Activated T-helper 1 cell treated with Interleukin-2 at 50 U/mL for 16 hours (primary cell): Measurements from ENCODE around the gene C12orf54.
"Not testable (repeated sequence)": the region's sequence is repeated elsewhere in the genome, so short reads cannot be mapped to it uniquely, and the experiment has no call there.

Experiments
- DNase-seq: peaks from one replicate; pipeline ENCODE4 v3.0.0-alpha.2; 2020; ENCODE audit warnings: low read depth

The C12orf54 gene

GRCh38 chr12:48482198-48482597 lies at the start of gene C12orf54:
TSS of gene C12orf54 (plus strand) at chr12:48482498. CDS start at chr12:48483297, 799 bp downstream.
- DNase-seq = no peak

- DNase-seq = not testable (repeated sequence)
These were observed 48.3 kb upstream of the C12orf54 start for GRCh38 chr12:48434016-48434415.

- DNase-seq = no peak
These were observed 41.2 kb upstream of the C12orf54 start for GRCh38 chr12:48441069-48441468.

- DNase-seq = no peak
These were observed 40.0 kb upstream of the C12orf54 start for GRCh38 chr12:48442179-48442847.

- DNase-seq = no peak
These were observed 36.8 kb upstream of the C12orf54 start for GRCh38 chr12:48445538-48445937.

GRCh38 chr12:48446161-48446776 lies 36.0 kb upstream of the C12orf54 start:
- no peak for DNase-seq

GRCh38 chr12:48447755-48448154 lies 34.5 kb upstream of the C12orf54 start:
- no peak for DNase-seq

GRCh38 chr12:48451372-48451771 lies 30.9 kb upstream of the C12orf54 start:
- DNase-seq = no peak

- DNase-seq = not testable (repeated sequence)
These were observed 29.3 kb upstream of the C12orf54 start for GRCh38 chr12:48452961-48453360.

GRCh38 chr12:48454667-48455066 lies 27.6 kb upstream of the C12orf54 start:
- DNase-seq = no peak

GRCh38 chr12:48455116-48455515 lies 27.2 kb upstream of the C12orf54 start:
- no peak for DNase-seq

GRCh38 chr12:48459259-48459658 lies 23.0 kb upstream of the C12orf54 start:
- DNase-seq = no peak

- DNase-seq = not testable (repeated sequence)
These were observed 13.3 kb upstream of the C12orf54 start for GRCh38 chr12:48469027-48469426.

GRCh38 chr12:48472259-48472658 lies 10.0 kb upstream of the C12orf54 start, which contains the start of gene ANP32D:
TSS of gene ANP32D (plus strand) at chr12:48472559. CDS start at chr12:48472665, 106 bp downstream.
- DNase-seq = no peak

- no peak for DNase-seq
These were observed 9.2 kb upstream of the C12orf54 start for GRCh38 chr12:48473061-48473460.

GRCh38 chr12:48474497-48474896 lies 7.8 kb upstream of the C12orf54 start:
- not testable (repeated sequence) for DNase-seq

GRCh38 chr12:48482930-48483329 lies 632 bp downstream of the C12orf54 start:
- no peak for DNase-seq

- no peak for DNase-seq
These were observed 4.0 kb downstream of the C12orf54 start for GRCh38 chr12:48486261-48486660.

GRCh38 chr12:48486679-48487078 lies 4.4 kb downstream of the C12orf54 start:
- no peak for DNase-seq

- DNase-seq = no peak
These were observed 6.7 kb downstream of the C12orf54 start for GRCh38 chr12:48489012-48489411.

- not testable (repeated sequence) for DNase-seq
These were observed 7.2 kb downstream of the C12orf54 start for GRCh38 chr12:48489456-48489855.

GRCh38 chr12:48500281-48500680 lies 18.0 kb downstream of the C12orf54 start:
- not testable (repeated sequence) for DNase-seq

GRCh38 chr12:48506836-48507235 lies 24.5 kb downstream of the C12orf54 start:
- DNase-seq = not testable (repeated sequence)

- no peak for DNase-seq
These were observed 26.7 kb downstream of the C12orf54 start for GRCh38 chr12:48508987-48509386.
